Choroid plexus epithelial cell (primary cell): ENCODE results near the gene PITX2.

Experiments used
- DNase-seq: peaks from one replicate; pipeline ENCODE4 v3.0.0-alpha.2; 2010; ENCODE audit warnings: low read depth
- H3K4me3 ChIP-seq: 2 replicates; pipeline ENCODE4 v1.5.1; 2011; ENCODE audit warnings: low read depth, mild to moderate bottlenecking, control low read depth, low read length, moderate library complexity
- TF ChIP-seq, protein P1 (sequence below): conservative IDR thresholded peaks from 2 replicates; pipeline ENCODE4 v1.5.1; 2011; ENCODE audit warnings: low read depth, mild to moderate bottlenecking, control low read depth, inconsistent platforms, low read length, moderate library complexity

PITX2 gene

DNA sequence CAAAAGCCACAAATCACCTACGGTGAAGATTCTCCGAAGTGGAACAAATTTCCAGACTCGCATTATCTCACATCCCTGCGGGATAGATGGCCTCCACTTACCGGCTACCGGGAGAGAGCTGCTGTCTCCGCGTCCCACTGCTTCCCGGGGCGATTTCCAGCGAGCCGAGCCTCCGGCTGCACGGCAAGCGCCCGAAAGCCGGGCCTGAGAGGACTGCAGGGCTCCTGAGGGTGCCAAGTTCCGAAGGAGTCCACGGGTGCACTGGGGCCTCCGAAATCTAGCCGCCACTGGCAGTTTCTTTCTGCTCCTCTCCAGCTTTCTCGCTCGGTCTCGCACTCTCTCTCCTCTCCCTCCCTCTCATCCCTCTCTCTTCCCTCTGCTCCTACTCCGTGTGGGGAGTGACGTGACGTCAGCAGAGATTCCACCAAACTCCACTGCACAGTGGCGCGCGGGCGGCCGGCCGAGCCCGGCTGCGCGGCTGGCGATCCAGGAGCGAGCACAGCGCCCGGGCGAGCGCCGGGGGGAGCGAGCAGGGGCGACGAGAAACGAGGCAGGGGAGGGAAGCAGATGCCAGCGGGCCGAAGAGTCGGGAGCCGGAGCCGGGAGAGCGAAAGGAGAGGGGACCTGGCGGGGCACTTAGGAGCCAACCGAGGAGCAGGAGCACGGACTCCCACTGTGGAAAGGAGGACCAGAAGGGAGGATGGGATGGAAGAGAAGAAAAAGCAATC, 14.0 kb upstream of the PITX2 start:
- H3K4me3 ChIP-seq: no peak overlapping the region
- TF ChIP-seq, protein P1, sequence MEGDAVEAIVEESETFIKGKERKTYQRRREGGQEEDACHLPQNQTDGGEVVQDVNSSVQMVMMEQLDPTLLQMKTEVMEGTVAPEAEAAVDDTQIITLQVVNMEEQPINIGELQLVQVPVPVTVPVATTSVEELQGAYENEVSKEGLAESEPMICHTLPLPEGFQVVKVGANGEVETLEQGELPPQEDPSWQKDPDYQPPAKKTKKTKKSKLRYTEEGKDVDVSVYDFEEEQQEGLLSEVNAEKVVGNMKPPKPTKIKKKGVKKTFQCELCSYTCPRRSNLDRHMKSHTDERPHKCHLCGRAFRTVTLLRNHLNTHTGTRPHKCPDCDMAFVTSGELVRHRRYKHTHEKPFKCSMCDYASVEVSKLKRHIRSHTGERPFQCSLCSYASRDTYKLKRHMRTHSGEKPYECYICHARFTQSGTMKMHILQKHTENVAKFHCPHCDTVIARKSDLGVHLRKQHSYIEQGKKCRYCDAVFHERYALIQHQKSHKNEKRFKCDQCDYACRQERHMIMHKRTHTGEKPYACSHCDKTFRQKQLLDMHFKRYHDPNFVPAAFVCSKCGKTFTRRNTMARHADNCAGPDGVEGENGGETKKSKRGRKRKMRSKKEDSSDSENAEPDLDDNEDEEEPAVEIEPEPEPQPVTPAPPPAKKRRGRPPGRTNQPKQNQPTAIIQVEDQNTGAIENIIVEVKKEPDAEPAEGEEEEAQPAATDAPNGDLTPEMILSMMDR: no peak
- no peak for DNase-seq

DNA sequence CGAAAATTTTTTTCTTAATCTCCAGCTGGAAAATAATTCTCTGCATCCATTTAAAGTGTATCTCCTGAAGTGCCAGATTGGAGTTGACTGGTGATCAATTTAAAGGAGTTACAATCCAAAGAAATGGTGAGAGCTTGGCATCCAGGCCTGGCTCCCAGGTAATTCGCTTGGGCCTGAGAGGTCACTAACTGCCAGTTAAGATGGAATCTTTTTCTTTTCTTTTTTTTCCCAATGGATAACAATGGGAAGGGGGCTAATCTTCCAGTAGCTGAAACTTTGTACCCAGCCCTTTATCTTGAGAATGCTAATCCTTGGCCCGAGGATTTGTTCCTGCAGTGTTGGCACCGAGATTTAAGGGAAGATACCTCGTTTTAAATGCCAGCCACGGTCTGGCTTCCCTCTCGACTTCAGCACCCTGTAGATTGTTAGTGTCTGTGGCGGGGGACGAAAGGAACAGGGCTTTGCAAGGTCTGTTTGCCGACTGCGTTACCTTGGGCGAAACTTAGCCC, 13.3 kb upstream of the PITX2 start:
- TF ChIP-seq, protein P1: no peak
- H3K4me3 ChIP-seq: no peak overlapping the region
- DNase-seq: no peak

DNA sequence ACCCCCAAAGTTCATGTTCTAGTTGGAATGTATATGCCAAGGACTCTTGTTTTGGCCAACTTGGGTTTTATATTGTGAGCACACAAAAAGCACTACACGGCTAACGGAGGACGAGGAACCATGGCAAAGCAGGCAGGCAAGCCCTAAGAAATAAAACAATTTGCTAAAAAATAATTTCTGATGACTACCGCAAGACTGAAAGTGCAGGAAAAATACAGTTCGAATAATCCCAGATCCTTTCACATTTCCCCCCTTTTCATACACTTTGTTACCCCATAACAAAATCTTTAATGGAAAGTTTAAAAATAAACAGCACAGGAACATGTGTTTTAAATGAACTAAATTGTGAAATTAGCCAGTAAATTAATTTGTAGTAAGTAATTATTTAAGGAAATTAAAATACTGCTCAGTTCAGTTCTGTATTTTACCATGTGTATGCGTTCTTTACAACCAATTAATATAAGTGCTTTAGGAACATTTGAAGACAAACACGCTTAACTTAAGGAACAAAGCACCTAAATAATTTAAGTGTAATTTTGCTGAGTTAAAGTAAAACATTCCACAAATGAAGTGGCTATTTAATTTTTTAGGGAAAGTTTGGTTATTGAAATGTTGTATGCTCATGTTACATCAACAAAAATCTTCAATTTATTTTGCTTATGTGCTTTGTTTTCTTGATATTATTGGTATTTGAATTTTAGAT, 12.4 kb upstream of the PITX2 start:
- H3K4me3 ChIP-seq: no peak overlapping the region
- TF ChIP-seq, protein P1: no peak
- no peak for DNase-seq

DNA sequence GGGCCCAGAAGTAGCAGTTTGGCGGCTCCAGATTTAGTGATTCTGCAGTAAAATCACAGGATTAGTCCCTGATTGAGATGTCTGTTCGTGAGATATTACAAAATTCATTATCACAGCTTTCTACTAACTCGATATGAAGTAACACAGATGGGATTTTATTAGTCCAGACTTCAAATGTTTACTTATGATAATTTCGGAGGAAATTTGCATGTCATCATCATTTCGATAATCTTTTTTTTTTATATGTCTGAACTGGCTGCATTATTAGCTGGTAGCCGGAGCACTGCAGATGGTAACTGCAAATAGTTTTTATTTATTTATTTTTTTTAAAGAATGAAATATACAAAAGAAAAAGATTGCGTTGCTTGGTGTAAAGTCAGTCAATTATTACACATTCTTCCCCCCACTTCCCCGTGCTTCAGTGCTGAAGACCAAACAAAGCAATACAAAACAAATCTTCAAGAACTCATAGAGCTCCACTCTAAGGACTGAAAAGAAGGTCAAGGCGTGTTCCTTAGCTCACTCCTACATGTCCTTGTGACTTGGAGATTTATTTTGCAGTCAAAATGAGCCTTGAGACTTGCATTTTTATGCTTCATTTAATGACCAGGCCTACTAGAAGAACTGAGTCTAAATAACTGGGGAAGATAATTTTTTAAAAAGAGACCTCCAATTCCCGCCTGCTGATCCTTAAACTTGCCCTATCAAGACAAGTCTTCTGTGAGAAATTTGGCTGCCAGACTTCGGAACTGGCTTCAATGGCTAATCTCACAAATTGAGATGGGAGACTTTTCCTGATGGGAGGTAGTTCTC, 11.7 kb upstream of the PITX2 start:
- no peak overlapping the region for H3K4me3 ChIP-seq
- TF ChIP-seq, protein P1: no peak
- no peak for DNase-seq

DNA sequence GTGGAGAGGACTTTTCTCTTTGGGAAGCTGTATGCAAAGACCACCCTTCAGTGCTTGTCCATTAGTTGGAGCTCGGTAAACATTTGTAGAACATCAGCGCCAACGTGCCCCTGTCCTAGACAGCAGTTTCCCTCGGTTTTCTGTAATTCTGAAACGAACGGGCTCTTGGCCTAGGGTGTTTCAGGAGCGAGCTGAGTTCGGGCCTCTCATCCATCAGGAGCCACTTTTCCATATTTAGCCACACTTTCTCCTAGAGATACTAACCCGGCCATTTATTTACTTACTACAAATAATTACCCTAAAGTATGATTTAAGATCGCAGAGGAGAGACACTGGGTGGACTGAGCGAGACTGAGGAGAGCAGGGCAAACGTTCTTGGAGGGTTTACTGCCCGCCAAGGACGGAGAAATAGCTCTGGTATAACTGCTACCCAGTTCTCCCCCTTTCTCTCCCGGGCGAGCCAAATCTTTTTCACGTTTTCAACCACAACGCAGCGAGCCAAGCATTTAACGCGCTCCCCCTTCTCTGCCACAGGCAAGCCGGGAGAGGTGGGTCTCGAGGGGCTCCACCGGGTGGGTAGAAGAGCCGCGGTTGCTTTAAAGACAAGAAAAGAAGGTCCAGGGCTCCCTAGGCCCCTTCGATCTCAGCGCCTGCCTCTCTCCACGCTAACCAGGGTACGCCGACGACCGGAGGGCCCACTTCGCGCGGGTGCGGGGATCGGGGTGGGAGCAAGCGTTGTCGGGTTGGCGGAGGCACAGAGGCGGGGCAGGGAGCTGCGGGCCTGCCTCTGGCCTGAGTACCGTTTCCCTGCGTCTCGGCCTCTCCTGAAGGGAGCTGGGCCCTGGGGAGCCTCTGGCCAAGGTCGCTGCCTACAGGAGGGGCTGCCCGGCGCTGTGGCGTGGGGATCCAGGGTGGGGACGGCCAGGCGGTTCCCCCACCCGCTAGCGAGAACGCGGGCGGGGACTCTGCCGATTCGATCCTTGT, 10.8 kb upstream of the PITX2 start:
- no peak for DNase-seq
- no peak overlapping the region for H3K4me3 ChIP-seq
- TF ChIP-seq, protein P1: no peak
